HL-60 (cell line): Measurements from ENCODE around the gene SLC35B3.

Experiments
- CTCF ChIP-seq: IDR thresholded peaks from one replicate; pipeline ENCODE4 v1.5.1; 2011; ENCODE audit warnings: low read length, control low read depth, inconsistent platforms; ENCODE audit not compliant: insufficient read depth
- GABPA ChIP-seq: IDR thresholded peaks from 2 replicates; pipeline ENCODE4 v1.6.1; 2012; ENCODE audit warnings: low read depth
- POLR2AphosphoS5 ChIP-seq: IDR thresholded peaks from 2 replicates; pipeline ENCODE4 v1.6.1; 2012; ENCODE audit warnings: low read depth
- REST ChIP-seq: IDR thresholded peaks from 2 replicates; pipeline ENCODE4 v1.6.1; 2012; ENCODE audit warnings: low read depth; ENCODE audit not compliant: insufficient replicate concordance
- SPI1 ChIP-seq: IDR thresholded peaks from 2 replicates; pipeline ENCODE4 v1.6.1; 2012; ENCODE audit warnings: low read depth, mild to moderate bottlenecking, borderline replicate concordance

GRCh38 chr6:8392569-8392968 is 42.8 kb downstream of the SLC35B3 start:
- TF ChIP-seq CTCF (no peak), POLR2AphosphoS5 (no peak), GABPA (no peak), REST (no peak), SPI1 (peak; percentile 96)
